K562 (cell line): ENCODE measurements around the gene RPL15. TPM values are rescaled to one million over a fixed set of nuclear protein-coding genes. Genes with fewer than 3 reads are reported as not detected.

Experiments used
- BDP1 ChIP-seq: IDR thresholded peaks from 3 replicates; pipeline ENCODE4 v1.6.1; 2011; ENCODE audit not compliant: insufficient read length, insufficient read depth
- CBX1 ChIP-seq: sonication (generic); IDR thresholded peaks from 2 replicates; pipeline ENCODE4 v1.6.1; 2016; ENCODE audit warnings: antibody characterized with exemption, low read depth, mild to moderate bottlenecking
- DDX20 ChIP-seq: fragments of 450-650 bp; IDR thresholded peaks from 2 replicates; pipeline ENCODE4 v1.6.1; 2016; ENCODE audit warnings: missing genetic modification characterization, low read depth, mild to moderate bottlenecking, missing compliant biosample characterization, moderate library complexity
- ETV1 ChIP-seq: fragments of 450-650 bp; conservative IDR thresholded peaks from 2 replicates; pipeline ENCODE4 v1.6.1; 2016; ENCODE audit warnings: missing genetic modification characterization, control low read depth, low read depth, missing compliant biosample characterization
- FIP1L1 ChIP-seq: fragments of 200-400 bp; formaldehyde crosslinking; IDR thresholded peaks from 2 replicates; pipeline ENCODE4 v1.6.1; 2018; ENCODE audit warnings: mild to moderate bottlenecking, low read depth, low read length; ENCODE audit not compliant: poor library complexity, severe bottlenecking
- MEIS2 ChIP-seq: fragments of 450-650 bp; IDR thresholded peaks from 2 replicates; pipeline ENCODE4 v1.6.1; 2014; ENCODE audit warnings: mild to moderate bottlenecking; ENCODE audit not compliant: partially characterized antibody
- NR2C2 ChIP-seq, 2 experiments: fragments of 200-800 bp in 1 of 2; sonication (Bioruptor generic) in 1 of 2; sonication (generic) in 1 of 2; formaldehyde crosslinking in 1 of 2; IDR thresholded peaks; 2 replicates each; pipeline versions ENCODE4 v1.6.1 to v1.8.0; 2016 to 2022; ENCODE audit warnings: mild to moderate bottlenecking in 1 of 2, missing compliant biosample characterization in 1 of 2, missing genetic modification characterization in 1 of 2, missing genetic modification reagents in 1 of 2
- NRF1 ChIP-seq, 2 experiments: fragments of 450-650 bp; IDR thresholded peaks in 1 of 2; conservative IDR thresholded peaks in 1 of 2; 2 replicates each; pipeline ENCODE4 v1.6.1; 2014; ENCODE audit warnings: mild to moderate bottlenecking in 2 of 2
- RBM39 ChIP-seq: fragments of 200-400 bp; formaldehyde crosslinking; optimal IDR thresholded peaks from 2 replicates; pipeline ENCODE3; 2018; ENCODE audit warnings: low read depth, low read length
- RCOR1 ChIP-seq, 2 experiments: IDR thresholded peaks; 2 replicates each; pipeline ENCODE4 v1.6.1; 2012; ENCODE audit warnings: low read depth in 2 of 2, low read length in 2 of 2, borderline replicate concordance in 1 of 2, improper control_type of control experiment in 1 of 2
- RFX5 ChIP-seq: IDR thresholded peaks from 2 replicates; pipeline ENCODE4 v1.6.1; 2011; ENCODE audit warnings: low read depth, mild to moderate bottlenecking, improper control_type of control experiment, low read length
- SIN3A ChIP-seq, 2 experiments: fragments of 150-350 bp in 1 of 2; IDR thresholded peaks; 2 replicates each; pipeline ENCODE4 v1.6.1; 2011 to 2016; ENCODE audit warnings: borderline replicate concordance in 2 of 2, low read depth in 2 of 2, low read length in 2 of 2, mild to moderate bottlenecking in 2 of 2, moderate library complexity in 2 of 2; ENCODE audit not compliant: control insufficient read depth in 1 of 2
- STAT5A ChIP-seq: IDR thresholded peaks from 2 replicates; pipeline ENCODE4 v1.6.1; 2012; ENCODE audit warnings: low read length, inconsistent platforms, borderline replicate concordance
- TCF7L2 ChIP-seq: fragments of 150-350 bp; IDR thresholded peaks from 2 replicates; pipeline ENCODE4 v1.6.1; 2016; ENCODE audit warnings: low read depth, mild to moderate bottlenecking, low read length, moderate library complexity
- ZNF197 ChIP-seq: fragments of 200-800 bp; sonication (Bioruptor generic); IDR thresholded peaks from 2 replicates; pipeline ENCODE4 v1.6.1; 2016; ENCODE audit warnings: low read depth, missing genetic modification characterization, missing compliant biosample characterization
- ZNF586 ChIP-seq: fragments of 450-650 bp; formaldehyde crosslinking; conservative IDR thresholded peaks from 2 replicates; pipeline ENCODE4 v1.4.0; 2020; ENCODE audit warnings: mild to moderate bottlenecking, moderate library complexity
- polyA plus RNA-seq, 8 experiments: library from polyadenylated mRNA; depleted of rRNA in 4 of 8; stranded (reverse) in 5 of 8; unstranded in 3 of 8; fragments of >200 nt; fragmentation: Nextera tagmentation in 2 of 8; fragmentation: Illumina TruSeq in 1 of 8; extraction: Ambion mirVana in 2 of 8; extraction: Trizol in 1 of 8; gene quantifications; 2 replicates each; pipeline versions ENCODE4 v1.2.1 to v1.2.3, GENCODE V29; 2011 to 2014; ENCODE audit warnings: inconsistent platforms in 1 of 8, missing spikeins in 1 of 8
- total RNA-seq, 7 experiments: library from RNA; depleted of rRNA in 6 of 7; stranded (reverse); fragments of >200 nt in 6 of 7; fragmentation: Illumina TruSeq in 2 of 7; extraction: Trizol in 2 of 7; gene quantifications; 2 replicates each; pipeline versions ENCODE4 v1.2.1 to v1.2.3, GENCODE V29; 2011 to 2021; ENCODE audit warnings: low replicate concordance in 1 of 7
- TF ChIP-seq, protein P1 (sequence below), 2 experiments: fragments of 450-650 bp; IDR thresholded peaks; 2 replicates each; pipeline ENCODE4 v1.6.1; 2018; ENCODE audit warnings: mild to moderate bottlenecking in 2 of 2, low read depth in 1 of 2; ENCODE audit not compliant: partially characterized antibody in 2 of 2
- TF ChIP-seq, protein P2 (sequence below): fragments of 250-450 bp; sonication (Bioruptor Pico); IDR thresholded peaks from 2 replicates; pipeline ENCODE4 v1.4.0; 2020; ENCODE audit warnings: mild to moderate bottlenecking, moderate library complexity

RPL15 gene
- total and polyA plus RNA-seq, 9 of the 15 experiments (the other 6 are each of a cell fraction or from before 2014, with no cell fraction given): 2,393 to 8,850 (median 3,928) TPM

DNA sequence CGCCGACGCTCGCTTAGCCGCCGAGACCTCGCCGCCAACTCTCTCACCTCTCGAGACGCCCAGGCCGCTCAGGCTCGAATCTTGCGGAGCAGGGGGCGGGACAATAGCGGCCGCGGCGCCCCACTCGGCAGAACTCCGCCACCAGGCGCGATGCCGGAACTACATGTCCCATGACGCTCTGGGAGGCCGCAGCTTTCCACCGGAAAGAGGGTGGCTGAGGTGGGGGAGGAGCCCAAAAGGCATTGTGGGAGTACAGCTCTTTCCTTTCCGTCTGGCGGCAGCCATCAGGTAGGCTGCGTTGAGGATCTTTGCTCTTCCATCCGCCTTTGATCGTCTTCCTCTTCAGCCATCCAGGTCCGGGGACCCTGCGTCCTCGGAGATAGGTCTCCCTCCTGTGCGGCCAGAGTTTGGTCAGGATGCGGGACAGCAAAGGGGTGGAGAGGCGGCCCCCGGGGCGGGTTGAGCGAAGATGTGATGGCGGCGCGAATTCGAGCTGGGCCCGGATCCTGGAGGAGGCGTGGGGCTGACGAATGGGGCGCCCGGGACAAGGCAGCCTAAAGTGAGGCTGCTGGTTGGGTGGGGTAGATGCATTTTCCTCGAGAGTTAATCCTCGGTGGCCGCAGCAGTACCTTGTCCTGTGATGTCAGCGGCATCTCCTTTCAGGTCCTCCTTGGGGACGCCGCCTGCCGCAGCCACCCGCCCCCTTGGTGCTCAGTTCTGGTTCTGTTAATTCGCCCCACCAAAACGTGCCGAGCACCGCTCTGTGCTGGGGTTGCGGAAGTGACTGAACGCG lies at the start of gene RPL15, which contains the start of gene NKIRAS1 (continued):
- TF ChIP-seq, protein P1, sequence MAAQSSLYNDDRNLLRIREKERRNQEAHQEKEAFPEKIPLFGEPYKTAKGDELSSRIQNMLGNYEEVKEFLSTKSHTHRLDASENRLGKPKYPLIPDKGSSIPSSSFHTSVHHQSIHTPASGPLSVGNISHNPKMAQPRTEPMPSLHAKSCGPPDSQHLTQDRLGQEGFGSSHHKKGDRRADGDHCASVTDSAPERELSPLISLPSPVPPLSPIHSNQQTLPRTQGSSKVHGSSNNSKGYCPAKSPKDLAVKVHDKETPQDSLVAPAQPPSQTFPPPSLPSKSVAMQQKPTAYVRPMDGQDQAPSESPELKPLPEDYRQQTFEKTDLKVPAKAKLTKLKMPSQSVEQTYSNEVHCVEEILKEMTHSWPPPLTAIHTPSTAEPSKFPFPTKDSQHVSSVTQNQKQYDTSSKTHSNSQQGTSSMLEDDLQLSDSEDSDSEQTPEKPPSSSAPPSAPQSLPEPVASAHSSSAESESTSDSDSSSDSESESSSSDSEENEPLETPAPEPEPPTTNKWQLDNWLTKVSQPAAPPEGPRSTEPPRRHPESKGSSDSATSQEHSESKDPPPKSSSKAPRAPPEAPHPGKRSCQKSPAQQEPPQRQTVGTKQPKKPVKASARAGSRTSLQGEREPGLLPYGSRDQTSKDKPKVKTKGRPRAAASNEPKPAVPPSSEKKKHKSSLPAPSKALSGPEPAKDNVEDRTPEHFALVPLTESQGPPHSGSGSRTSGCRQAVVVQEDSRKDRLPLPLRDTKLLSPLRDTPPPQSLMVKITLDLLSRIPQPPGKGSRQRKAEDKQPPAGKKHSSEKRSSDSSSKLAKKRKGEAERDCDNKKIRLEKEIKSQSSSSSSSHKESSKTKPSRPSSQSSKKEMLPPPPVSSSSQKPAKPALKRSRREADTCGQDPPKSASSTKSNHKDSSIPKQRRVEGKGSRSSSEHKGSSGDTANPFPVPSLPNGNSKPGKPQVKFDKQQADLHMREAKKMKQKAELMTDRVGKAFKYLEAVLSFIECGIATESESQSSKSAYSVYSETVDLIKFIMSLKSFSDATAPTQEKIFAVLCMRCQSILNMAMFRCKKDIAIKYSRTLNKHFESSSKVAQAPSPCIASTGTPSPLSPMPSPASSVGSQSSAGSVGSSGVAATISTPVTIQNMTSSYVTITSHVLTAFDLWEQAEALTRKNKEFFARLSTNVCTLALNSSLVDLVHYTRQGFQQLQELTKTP (IDR thresholded peaks at IDR 0.05; ENCODE audit: low read depth in 1 of 2, partially characterized antibody in 2 of 2): peak; percentile 75 to 94
- no peak for TF ChIP-seq BDP1
- TF ChIP-seq NR2C2 (CRISPR knock-in tag; IDR thresholded peaks at IDR 0.05): peak; percentile 81
- peak; percentile 73 for TF ChIP-seq NR2C2 (tag; IDR thresholded peaks at IDR 0.05)
- peak; percentile 95; the same call in 1 of the 2 replicates for TF ChIP-seq CBX1
- TF ChIP-seq RFX5: 0 out of 2 replicates have a peak, but pooled peaks have one; percentile 35
- TF ChIP-seq ETV1 (tag): peak; percentile 84
- no peak for TF ChIP-seq ZNF197
- TF ChIP-seq DDX20 (tag): no peak
- peak; percentile 82 for TF ChIP-seq RBM39
- no peak for TF ChIP-seq TCF7L2
- TF ChIP-seq RCOR1 (IDR thresholded peaks at IDR 0.05; ENCODE audit: borderline replicate concordance in 1 of 2, low read depth in 2 of 2, low read length in 2 of 2): peak; percentile 38 to 55; a peak in 2 of 4 replicates
- peak; percentile 34; the same call in 1 of the 2 replicates for TF ChIP-seq ZNF586 (CRISPR knock-in tag)
- TF ChIP-seq SIN3A (IDR thresholded peaks at IDR 0.05; ENCODE audit: borderline replicate concordance in 2 of 2, control insufficient read depth in 1 of 2, low read depth in 2 of 2, low read length in 2 of 2): peak; percentile 68 to 72; a peak in 3 of 4 replicates
- no peak for TF ChIP-seq MEIS2
- TF ChIP-seq, protein P2, sequence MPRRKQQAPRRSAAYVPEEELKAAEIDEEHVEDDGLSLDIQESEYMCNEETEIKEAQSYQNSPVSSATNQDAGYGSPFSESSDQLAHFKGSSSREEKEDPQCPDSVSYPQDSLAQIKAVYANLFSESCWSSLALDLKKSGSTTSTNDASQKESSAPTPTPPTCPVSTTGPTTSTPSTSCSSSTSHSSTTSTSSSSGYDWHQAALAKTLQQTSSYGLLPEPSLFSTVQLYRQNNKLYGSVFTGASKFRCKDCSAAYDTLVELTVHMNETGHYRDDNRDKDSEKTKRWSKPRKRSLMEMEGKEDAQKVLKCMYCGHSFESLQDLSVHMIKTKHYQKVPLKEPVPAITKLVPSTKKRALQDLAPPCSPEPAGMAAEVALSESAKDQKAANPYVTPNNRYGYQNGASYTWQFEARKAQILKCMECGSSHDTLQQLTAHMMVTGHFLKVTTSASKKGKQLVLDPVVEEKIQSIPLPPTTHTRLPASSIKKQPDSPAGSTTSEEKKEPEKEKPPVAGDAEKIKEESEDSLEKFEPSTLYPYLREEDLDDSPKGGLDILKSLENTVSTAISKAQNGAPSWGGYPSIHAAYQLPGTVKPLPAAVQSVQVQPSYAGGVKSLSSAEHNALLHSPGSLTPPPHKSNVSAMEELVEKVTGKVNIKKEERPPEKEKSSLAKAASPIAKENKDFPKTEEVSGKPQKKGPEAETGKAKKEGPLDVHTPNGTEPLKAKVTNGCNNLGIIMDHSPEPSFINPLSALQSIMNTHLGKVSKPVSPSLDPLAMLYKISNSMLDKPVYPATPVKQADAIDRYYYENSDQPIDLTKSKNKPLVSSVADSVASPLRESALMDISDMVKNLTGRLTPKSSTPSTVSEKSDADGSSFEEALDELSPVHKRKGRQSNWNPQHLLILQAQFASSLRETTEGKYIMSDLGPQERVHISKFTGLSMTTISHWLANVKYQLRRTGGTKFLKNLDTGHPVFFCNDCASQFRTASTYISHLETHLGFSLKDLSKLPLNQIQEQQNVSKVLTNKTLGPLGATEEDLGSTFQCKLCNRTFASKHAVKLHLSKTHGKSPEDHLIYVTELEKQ (CRISPR knock-in tag): no peak
- peak; percentile 94 for TF ChIP-seq FIP1L1
- peak; percentile 73 to 83 for TF ChIP-seq NRF1 (conservative IDR thresholded peaks at IDR 0.05 in 1 of 2, IDR thresholded peaks at IDR 0.05 in 1 of 2)
- no peak; the same call in 1 of the 2 replicates for TF ChIP-seq STAT5A
